Medulla oblongata (tissue), 1 donor: ENCODE results near the gene CEACAM18.

Source experiments
- DNase-seq: peaks from one replicate; pipeline ENCODE4 v3.0.0-alpha.2; 2015; ENCODE audit errors: extremely low spot score

Gene CEACAM18

DNA sequence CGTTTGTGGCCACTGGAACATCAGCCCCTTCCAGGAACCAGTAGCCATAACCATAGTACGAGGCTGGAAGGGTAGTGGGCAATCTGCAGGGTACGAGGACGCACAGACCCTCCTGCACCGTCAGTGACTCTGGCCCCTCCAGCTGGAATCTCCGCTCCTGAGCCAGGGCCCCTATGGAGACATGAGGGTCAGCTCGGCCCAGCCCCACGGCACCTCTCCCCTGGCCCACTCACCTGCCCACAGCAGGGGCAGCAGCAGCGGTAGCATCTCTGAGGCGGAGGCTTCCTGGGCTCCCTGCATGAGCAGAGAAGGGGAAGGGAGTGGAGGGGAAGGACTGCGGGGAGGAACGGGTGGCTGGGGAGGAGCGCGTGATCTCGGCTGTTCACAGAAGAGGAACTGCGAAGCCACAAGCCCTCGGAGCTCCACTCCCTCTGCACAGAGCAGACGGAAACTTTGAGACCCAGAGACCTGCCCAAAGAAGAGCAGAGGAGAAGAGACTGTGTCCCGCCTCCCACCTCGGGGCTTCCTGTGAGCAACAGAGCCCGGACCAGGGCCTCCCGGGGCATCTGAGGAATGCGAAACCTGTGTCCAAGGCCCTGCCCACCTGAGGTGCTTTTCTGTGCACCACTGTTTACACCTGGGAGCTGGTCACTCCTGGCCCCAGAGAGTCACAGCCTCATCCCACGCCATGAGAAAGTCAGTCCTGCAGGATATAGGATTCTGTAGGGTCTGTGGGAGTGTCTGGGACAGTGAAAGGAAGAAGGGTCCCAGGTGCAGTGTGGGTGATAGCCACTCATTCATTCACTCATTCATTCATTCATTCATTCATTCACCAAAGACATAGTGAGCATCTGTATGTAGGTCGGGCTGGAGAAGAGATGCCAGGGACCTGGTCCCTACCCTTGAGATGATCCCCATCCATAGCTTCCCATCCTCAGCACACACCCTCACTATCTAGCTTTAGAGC lies 53.3 kb downstream of the CEACAM18 start, which contains the start of gene SIGLEC6:
SIGLEC6 (minus strand) TSS at position 322 of the 967 bp plus-strand sequence; CDS start at position 300, 22 bp downstream.
- peak; percentile 75 for DNase-seq

DNA sequence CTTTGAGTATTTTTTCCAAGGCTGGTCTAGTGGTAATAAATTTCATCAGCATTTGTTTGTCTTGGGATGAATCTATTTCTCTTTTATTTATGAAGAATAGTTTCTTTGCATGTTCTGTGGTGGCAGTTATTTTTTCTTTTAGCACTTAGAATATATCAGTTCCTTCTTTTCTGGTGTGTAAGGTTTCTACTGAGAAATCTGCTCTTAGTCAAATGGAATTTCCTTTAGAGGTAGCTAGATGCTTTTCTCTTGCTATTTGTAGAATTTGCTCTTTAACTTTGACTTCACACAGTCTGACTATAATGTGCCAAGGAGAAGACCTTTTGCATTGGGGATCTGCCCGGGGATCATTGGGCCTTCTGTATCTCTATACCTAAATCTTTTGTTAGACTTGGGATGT lies 57.2 kb downstream of the CEACAM18 start:
- DNase-seq, result no peak

DNA sequence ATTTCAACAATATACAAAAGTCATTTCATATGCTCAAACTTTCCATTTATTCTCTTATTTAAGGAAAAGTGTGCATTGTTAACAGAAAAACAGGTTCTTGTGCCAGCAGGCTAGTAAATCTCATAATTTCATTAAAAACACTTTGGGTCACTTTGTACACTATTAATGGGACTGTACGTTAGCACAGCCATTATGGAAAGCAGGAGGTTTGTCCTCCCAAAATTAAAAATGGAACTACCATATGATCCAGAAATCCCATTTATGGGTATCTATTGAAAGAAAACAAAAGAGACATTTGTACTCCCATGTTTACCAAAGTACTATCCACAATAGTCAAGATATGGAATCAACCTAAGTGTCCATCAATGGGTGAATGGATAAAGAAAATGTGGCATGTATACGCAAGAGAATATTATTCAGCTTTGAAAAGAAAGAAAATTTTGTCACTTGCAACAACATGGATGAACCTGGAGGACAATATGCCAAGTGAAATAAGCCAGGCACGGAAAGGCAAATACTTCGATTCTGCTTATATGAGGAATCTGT lies 61.6 kb downstream of the CEACAM18 start:
- no peak for DNase-seq
